GM19467 (cell line): ENCODE measurements around the gene INKA1.
A peak's percentile ranks its signal among the peaks of the same experiment; 100 is the strongest.

Source experiments
- ATAC-seq: cut with Tn5 transposase; IDR thresholded peaks from one replicate; pipeline ENCODE4 v1.9.1; 2021; ENCODE audit warnings: mild to moderate bottlenecking, moderate library complexity; ENCODE audit not compliant: unreplicated experiment

INKA1 gene

DNA sequence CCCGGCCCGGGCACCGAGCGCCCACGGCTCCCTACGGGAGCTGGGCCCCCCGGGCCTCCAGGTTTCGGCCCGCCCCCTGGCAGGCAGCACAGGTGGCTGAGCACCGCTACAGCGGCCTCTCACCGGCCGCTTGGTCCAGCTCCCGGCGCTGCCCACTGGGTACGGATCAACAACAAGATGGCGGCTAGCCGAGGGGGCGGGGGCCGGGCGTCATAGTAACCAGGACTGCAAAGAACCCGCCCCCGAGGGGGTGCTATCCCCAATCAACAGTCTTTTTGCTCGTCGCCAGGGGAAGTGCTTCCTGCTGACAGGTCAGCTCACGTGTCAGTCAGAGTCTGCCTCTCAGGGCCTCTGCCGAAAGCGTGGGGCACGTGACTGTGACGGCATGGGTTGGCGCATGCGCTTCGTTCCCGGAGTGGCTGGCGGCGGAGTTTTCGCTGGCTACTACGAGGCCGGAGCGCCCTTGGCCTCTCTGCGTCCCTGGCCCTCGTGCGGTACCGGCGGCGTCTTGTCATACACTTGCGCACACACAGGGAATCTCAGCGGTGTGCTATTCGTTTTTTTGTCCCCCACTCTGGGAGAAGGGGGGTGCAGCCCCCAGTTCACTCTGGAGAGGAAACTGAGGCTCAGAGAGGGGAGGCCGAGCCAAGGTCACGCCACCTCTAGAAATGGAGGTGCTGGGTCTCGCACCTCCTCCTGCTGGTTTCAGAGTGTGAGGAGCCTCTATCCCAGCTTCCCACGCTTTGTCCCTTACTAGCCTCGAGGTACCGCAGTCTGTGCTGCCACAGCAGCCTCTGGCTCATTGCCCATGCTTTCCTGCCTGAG lies 16.5 kb upstream of the INKA1 start, which contains the start of gene IP6K1:
TSS of gene IP6K1 (minus strand) at position 186 of the 825 bp plus-strand sequence. CDS start 38,502 bp downstream, outside the sequence.
- peak; percentile 99 for ATAC-seq

DNA sequence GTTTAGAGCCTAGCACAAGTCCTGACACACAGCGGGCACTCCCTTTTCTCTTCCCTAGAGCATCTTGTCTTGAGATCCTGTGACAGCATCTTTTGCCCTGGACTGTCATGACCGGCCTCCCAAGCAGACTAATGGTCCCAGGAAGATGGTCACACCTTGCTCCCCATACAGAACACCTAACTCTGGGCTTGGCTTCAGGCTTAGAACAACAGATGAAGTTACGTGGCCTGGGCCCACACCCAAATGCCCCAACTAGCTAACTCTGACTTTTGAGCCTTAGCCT lies 15.9 kb upstream of the INKA1 start:
- no peak for ATAC-seq

DNA sequence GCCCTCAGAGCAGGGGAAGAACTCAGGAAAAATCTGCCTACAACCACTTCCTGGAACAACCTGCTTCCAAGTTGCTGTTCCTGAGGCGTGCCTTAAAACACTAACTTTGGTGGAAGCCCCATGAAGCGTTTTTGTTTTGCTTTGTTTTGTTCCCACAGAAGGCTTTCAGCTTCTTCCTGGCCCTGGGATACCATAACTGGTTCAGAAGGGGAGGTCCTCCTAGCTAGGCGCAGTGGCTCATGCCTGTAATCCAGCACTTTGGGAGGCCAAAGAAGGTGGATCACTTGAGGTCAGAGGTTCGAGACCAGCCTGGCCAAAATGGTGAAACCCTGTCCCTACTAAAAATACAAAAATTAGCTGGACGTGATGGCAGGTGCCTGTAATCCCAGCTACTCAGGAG lies 15.5 kb upstream of the INKA1 start:
- ATAC-seq, result no peak

DNA sequence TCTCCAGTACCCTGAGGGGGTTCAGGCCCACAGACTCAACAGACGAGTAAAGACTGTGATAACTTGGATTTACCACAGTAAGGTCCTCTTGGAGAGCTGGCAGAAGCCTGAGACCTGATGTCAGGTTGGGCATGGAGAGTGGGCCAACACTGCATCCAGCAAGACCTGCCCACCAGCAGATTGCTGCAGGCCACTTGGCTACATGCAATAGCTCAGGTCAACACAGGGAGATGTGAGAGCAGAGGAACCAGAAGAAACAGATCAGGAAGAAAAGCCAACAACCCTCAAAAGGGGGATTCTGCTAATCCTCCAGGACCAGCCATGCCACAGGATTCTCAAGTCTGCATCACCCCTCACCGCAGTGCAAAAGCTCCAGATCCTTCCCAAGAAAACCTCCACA lies 15.0 kb upstream of the INKA1 start:
- ATAC-seq, result no peak

DNA sequence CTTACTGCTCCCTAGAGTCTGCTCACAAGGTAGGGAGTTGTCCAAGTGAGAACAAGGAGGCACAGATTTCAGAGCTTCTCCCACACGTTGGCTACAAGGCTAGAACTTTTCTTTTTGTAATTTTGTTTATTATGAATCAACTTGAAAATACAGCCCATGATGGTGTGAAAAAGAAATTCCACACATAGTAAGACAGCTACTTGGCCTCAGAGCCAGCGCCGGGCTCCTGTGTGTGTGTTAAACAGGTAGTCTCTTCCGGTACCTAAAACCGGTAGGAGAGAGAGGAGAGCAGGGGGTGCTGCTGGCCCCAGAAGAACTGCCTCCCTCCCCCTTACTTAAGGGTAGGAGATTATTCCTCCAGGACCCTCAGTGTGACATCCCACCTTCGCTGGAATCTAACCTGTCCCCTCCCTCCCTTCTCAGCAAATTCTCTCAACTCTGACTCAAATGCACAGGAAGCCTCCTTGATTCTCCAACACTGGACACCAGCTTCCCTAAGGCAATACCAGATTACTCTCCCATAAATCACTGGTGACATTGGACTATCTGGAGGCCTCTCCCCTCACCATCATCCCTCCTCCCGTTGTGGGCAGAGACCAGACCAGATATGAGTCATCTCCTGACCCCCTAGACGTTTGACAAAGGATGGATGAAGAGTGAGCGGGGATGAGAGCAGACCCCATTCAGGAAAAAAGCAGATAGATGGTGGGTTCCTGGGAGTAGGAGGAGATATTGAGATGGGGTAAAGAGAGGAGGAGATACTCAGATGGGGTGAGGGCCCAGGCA lies 12.2 kb upstream of the INKA1 start:
- ATAC-seq, result no peak

DNA sequence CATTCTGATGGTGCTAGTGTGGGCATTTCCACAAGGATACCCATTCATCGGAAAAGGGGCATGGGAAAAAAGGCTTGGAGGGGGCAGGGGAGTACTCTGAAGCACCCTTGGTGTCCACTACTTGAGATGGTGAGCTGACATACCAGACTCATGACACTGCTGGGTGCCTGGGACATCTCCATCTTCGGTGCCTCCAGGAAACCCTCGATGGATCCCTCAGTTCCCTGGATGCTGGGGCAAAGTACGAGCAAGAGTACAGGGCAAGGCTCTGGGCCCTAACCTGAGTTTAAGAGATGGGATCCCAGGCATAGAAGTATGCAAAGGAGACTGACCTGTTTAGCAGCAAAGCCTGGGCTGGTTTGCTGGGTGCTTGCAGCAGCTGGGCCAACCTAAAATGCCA lies 11.5 kb upstream of the INKA1 start:
- no peak for ATAC-seq

DNA sequence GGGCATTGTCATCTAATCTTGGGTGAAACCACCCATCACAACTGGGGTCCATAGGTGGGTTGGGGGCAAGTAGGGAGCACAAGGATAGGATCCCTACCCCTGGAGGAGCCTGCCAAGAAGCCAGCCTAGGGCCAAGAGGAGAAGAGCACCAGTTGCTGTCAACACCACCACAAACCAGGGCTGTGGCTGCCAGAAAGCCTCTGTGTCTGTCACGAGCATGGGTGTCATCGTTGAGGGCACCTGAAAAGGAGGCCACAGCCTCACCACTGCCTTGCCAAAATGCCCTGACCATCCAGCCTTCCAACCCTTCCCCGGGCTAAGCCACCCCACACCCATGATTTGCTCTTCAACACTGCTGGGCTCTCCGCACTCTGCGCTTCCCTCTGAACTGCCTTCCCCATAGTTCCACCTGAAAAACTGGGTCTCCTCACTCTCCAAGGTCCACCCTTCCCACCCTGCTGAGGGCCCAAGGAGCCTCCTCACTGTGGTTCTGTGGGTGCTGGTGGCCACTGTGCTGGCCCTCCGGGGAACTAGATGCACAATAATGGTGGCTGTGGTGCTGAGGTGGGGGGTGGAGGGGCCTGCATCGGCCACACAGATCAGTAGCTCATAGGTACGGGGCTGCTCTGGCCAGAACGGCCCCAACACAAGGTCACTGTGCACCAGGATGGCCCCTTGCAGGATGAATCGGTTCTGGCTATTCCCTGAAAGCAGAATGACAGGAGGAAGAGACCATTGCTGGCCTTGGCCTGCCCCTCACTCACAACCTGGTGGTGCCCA lies 10.5 kb upstream of the INKA1 start:
- ATAC-seq, result no peak

DNA sequence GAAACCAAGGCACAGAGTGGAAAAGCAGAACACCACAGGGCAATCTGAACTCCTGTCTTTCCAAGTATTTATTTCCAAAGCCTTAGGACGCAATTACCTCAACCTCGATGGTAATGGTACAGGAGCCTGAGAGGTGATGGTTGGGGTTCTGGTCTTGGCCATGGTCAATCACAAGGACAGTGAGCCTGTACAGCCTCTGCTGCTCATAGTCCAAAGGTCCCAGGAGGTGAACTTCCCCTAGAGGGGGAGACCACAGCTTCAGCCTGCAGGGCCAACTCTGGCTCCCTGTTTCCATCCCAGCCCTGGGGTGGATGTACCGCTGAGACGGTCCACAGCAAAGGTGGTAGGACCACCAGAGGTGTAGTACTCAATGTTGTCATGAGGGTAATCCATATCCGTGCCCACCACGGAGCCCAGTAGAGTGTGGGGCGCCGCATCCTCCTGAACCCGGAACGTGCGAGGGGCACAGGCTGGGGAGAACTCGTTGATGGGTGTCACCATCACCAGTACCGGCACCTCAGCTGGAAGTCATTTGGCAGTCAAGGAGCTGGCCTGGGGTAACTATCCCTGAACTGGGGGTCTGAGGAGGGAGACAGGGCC lies 9.5 kb upstream of the INKA1 start:
- no peak for ATAC-seq

DNA sequence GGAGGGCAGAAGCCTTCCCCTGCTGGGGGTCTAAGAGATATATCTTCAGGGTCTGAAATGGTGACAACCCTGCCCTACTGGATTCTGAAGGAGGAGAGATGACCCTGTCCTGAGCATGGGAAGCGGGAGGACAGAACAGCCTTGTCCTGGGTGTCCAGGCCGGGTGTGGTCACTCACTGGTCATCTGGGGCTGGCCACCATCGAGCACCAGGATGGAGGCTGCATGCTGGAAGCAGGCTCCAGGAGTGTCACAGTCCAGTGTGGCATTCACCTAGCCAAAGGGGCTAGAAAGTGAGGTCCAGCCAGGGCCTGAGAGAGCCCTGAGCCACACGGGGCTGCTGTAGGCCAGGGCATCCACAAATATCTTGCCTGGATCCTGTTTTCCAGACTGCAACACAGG lies 8.6 kb upstream of the INKA1 start:
- no peak for ATAC-seq

DNA sequence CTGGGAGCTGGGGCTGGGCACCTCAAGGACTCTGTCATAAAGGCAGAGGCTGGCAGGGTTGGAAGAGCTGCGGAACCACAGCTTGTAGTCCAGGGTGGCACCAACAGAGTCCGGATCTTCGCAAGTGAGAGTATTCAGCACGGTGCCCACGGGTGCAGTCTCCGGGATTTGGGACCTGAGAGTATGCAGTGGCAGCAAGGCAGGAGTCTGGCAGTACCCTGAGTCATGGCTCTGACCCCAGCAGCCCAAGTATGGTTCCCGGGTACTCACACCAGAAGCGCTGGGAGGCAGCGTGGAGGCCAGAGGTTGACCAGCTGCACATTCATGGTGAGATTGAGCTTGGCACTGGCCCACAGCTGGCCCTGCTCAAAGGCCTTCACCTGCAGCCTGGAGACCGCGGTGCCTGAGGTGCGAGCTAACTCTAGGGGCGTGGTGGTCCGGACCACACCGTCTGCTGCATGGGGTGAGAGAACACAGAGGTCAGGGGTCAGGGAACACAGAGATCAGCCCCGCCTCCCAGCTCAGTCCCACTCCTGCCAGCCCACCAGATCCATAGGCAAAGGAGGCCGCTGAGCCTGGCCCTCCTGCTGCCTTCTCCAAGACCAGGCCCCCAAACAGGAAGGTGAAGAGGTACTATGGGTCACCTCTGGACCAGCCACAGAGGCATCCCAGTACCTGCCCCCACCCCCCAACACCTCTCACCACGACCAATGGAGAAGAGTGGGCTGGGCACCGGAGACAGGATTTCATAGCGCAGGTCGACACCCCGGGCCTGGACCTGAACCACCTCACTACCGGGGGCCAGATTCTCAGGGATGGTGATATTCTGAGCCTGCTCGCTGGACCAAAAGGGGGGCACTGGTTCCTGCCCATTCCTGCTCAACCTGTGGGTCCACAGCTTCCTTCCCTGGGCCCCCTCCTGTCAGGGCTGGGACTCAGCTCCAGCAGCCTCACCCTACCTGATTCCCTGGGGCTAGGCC lies 7.8 kb upstream of the INKA1 start:
- ATAC-seq, result no peak

DNA sequence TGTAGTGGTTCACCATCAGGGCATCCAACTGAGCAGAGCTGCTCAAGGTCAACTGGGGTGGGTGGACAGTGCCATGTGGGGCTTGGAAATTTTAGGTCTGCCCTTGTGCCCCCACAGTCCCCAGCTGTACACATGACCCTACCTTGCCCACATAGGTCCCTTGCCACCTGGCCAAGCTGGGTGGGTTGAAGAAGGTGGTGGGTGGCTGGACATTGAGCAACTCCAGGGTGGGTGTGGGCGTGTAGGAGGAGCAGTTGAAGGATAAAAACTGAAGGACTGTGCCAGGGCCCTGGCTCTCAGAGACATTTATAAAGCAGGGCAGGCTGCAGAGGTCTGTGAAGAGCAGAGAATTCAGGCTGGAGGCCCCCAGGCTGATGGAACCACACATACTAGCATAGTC lies 4.0 kb upstream of the INKA1 start:
- ATAC-seq, result no peak

DNA sequence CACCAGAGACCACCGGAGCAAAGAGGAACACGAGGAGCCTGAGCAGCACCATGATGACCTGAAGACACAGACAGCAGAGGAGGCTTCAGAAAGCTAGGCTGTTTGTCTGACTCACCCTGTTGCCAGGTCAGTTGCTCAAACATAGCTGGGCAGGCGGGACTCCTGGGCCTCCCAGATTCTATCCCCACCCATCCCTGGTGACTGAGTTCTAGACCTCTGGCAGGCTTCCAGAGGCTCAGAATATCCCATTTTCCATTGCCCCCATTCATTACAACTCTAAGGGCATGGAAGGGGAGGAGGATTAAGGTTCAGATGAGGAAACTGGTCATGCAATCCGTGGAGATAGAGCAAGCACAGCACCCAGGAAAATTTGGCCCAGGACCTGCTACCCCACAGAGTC lies 3.3 kb upstream of the INKA1 start, which contains the start of gene CDHR4:
TSS of gene CDHR4 (minus strand) at position 113 of the 400 bp plus-strand sequence. CDS start at position 52, 61 bp downstream.
- no peak for ATAC-seq

DNA sequence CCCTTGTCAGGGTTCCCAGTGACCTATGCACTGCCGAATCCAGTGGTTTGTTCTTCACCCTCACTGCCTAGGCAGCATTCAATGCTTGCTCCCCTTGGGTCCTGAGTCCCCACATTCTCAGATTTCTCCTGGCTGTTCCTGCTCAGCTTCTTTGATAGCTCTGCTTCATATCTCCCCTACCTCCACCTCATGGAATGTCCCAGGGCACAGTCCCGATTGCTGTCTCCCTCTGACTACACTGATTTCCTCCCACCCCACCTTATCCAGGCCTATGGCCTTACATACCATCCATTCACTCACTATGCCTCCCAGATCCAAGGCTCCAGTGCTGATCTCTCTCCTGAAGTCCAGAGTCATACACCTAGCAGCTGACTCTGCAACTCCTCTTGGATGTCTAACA lies 1.9 kb upstream of the INKA1 start:
- no peak for ATAC-seq

DNA sequence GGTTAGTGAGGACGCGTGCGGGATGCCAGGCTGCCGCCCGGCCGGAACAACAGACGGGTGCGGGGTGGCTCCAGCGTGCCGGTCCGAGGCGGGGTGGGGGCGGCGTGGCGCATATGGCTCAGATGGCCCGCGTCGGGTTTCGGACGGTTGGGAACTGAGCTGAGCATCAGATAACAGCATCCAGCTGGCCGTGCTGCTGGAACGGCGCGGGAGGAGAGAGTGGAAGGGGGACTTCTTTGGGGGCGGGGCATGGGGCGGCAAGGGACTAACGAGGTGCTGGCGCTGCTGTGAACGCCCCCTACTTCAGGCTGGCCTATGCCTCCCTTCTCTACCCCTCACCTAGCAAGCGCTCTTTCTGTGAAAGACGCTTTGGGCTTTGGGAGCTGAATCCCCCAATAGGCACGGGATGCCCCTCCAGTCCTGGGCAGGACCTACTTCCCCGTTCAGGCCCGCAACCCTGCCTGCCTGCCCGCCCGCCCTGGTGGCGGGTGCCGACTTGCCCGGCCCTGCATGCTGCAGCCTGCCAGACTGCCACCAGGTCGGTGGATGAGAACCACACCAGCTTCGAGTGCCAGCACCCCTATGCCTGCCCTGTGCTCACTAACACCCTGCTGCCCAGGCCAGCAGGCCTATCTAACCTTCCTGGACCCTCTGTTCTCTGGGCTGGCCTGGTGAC lies 542 bp downstream of the INKA1 start:
- no peak for ATAC-seq

DNA sequence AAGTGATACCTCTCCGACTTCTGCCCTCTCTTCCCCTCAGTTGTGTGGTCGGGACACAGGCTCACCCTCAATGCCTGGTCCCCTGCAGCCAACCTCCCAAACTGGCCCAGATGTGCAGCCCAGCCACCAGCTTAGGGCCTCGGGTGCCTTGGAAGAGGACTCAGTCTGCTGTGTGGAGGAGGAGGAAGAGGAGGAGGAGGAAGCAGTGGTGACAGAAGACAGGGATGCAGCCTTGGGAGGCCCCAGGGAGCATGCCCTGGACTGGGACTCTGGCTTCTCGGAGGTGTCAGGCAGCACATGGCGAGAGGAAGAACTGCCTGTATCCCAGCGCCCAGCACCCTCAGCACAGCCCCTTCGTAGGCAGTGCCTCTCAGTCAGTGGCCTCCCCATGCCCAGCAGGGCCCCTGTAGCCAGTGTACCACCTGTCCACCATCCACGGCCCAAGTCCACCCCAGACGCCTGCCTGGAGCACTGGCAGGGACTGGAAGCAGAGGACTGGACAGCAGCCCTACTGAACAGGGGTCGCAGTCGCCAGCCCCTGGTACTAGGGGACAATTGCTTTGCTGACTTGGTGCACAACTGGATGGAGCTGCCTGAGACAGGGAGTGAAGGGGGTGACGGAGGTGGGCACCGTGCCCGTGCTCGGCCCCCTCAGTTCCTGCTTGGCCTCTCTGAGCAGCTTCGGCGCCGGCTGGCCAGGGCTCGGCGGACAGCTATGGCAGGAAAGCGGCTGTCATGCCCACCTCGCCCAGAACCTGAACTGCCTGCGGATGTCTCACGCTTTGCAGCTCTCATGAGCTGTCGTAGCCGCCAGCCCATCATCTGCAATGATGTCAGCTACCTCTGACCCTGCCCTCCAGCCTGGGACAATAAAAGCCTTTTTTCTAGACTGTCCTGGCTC lies 1.3 kb downstream of the INKA1 start:
- ATAC-seq, result no peak

DNA sequence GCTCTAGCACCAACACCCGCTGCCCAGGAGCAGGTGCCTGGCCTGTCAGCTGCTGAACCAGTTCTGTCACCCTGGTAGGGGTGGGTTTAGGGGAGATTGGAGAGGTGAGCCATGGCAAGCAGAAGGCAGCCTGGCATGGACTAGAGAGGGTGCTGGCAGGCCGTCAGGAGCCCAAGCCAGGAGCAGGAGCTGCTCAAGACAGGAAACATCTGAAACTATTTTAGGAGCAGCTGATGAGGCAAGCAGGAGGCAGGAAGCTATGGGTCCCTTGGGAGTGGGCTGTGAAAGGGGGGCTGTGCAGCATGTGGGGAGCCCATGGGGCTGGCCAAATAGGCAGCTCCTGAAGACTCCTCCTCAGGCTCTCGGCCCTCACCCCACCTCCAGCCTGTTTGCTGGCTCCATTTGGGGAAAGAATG lies 2.3 kb downstream of the INKA1 start:
- ATAC-seq, result no peak

DNA sequence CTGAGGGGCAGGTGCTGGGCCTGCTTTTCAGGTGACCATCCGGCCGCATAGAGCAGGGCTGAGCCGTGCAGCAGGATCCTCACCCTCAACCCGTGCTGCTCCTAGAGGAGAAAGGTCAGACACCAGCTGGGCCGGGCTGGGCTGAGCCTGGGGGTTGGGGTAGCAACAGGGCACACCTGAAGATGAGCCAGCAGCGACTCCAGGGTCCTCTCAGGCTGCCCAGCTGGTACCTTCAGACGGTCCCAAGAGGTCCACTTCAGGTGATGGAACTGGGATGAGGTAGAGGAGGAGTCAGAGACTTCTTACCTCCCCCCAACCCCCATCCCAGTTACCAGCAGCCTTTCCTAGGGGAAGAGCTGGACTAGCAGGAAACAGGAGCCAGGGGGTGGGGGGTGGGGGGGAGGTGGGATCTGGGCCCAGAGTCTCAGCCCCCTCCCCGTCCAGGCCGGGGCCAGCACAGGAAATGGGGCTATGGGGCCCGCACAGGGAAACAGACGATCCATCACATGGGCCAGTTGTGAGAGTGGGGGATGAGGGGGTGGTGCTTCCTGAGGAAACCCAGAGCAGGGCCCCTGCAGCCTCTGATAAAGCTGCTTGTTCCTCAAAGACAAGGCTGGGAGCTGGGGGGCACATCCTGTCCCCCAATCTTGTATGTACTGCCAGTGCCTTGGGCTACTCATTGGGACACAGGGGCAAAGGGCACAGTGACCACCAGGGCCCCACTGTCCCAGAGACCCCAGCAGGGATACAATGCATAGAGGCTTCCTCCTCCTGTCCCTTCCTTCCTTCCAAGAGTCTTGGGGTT lies 3.0 kb downstream of the INKA1 start:
- ATAC-seq, result no peak

DNA sequence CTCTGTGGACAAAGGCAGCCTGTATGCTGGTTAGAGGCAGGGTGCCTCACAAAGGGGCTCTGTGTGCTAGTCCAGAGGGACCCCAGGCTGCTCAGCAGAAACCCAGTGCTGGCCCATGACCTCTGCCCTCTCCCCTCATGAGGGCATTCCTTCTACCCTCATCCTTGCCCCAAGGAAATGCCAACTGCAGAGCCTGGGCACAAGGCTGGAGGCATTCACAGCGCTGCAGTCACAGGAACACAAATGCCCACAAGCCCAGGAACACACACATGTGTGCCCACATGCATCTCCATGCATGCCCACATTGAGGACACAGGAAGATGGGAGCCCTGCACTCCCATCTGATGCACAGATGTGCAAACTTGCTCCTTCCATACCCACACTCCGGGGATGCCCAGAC lies 3.8 kb downstream of the INKA1 start:
- no peak for ATAC-seq
